HepG2 (cell line): ENCODE measurements around the gene LRRC45. TPM values are rescaled to one million over a fixed set of nuclear protein-coding genes. Genes with fewer than 3 reads are reported as not detected.

Experiments used
- DMAP1 ChIP-seq: IDR thresholded peaks from 2 replicates; pipeline ENCODE4 v1.6.1; 2016
- EEA1 ChIP-seq: sonication (generic); formaldehyde crosslinking; IDR thresholded peaks from 2 replicates; pipeline ENCODE4 v1.5.1; 2020; ENCODE audit warnings: mild to moderate bottlenecking, missing genetic modification reagents, borderline replicate concordance
- EP300 ChIP-seq, 3 experiments: sonication (generic) in 1 of 3; formaldehyde crosslinking in 1 of 3; IDR thresholded peaks; 2 replicates each; pipeline versions ENCODE4 v1.5.1 to v1.6.1; 2011 to 2020; ENCODE audit warnings: low read depth in 2 of 3, low read length in 2 of 3, borderline replicate concordance in 1 of 3, improper control_type of control experiment in 1 of 3, mild to moderate bottlenecking in 1 of 3, missing genetic modification reagents in 1 of 3, moderate library complexity in 1 of 3
- HHEX ChIP-seq: IDR thresholded peaks from 2 replicates; pipeline ENCODE4 v1.6.1; 2016; ENCODE audit warnings: control low read depth
- KDM3A ChIP-seq: IDR thresholded peaks from 2 replicates; pipeline ENCODE4 v1.6.1; 2018; ENCODE audit warnings: low read depth, missing compliant biosample characterization
- MAFK ChIP-seq, 2 experiments: IDR thresholded peaks in 1 of 2; conservative IDR thresholded peaks in 1 of 2; 2 replicates each; pipeline ENCODE4 v1.6.1; 2011; ENCODE audit warnings: improper control_type of control experiment in 2 of 2, low read length in 2 of 2
- PAX8 ChIP-seq: sonication (generic); formaldehyde crosslinking; IDR thresholded peaks from 2 replicates; pipeline ENCODE4 v1.8.0; 2022; ENCODE audit warnings: mild to moderate bottlenecking, missing genetic modification reagents, borderline replicate concordance
- RBM39 ChIP-seq: fragments of 200-400 bp; formaldehyde crosslinking; IDR thresholded peaks from one replicate; pipeline ENCODE4 v1.6.1; 2018; ENCODE audit warnings: antibody characterized with exemption, mild to moderate bottlenecking, low read depth, low read length; ENCODE audit not compliant: poor library complexity, severe bottlenecking
- RXRA ChIP-seq: sonication (generic); formaldehyde crosslinking; IDR thresholded peaks from 2 replicates; pipeline ENCODE4 v1.5.1; 2020; ENCODE audit warnings: missing genetic modification reagents
- SMARCE1 ChIP-seq: fragments of 450-650 bp; IDR thresholded peaks from 2 replicates; pipeline ENCODE4 v1.6.1; 2017; ENCODE audit warnings: borderline replicate concordance
- SMC3 ChIP-seq: IDR thresholded peaks from 2 replicates; pipeline ENCODE4 v1.6.1; 2011; ENCODE audit warnings: low read length, improper control_type of control experiment
- ZNF225 ChIP-seq: sonication (generic); formaldehyde crosslinking; IDR thresholded peaks from 2 replicates; pipeline ENCODE4 v1.4.0; 2020; ENCODE audit warnings: mild to moderate bottlenecking, missing genetic modification reagents
- ZNF563 ChIP-seq: sonication (generic); formaldehyde crosslinking; IDR thresholded peaks from 2 replicates; pipeline ENCODE4 v1.8.0; 2022; ENCODE audit warnings: mild to moderate bottlenecking, moderate library complexity, missing genetic modification reagents
- ZNF878 ChIP-seq: sonication (generic); formaldehyde crosslinking; IDR thresholded peaks from 2 replicates; pipeline ENCODE4 v1.8.1; 2023; ENCODE audit warnings: mild to moderate bottlenecking, missing genetic modification reagents, moderate library complexity
- ZSCAN12 ChIP-seq: sonication (generic); formaldehyde crosslinking; IDR thresholded peaks from 2 replicates; pipeline ENCODE4 v1.9.0; 2021; ENCODE audit warnings: mild to moderate bottlenecking, missing genetic modification reagents
- ZXDC ChIP-seq: sonication (generic); formaldehyde crosslinking; IDR thresholded peaks from 2 replicates; pipeline ENCODE4 v1.5.0; 2020; ENCODE audit warnings: mild to moderate bottlenecking, missing genetic modification reagents
- polyA plus RNA-seq, 8 experiments: library from polyadenylated mRNA; depleted of rRNA in 3 of 8; stranded (reverse) in 7 of 8; unstranded in 1 of 8; fragments of >200 nt; fragmentation: Illumina TruSeq in 4 of 8; extraction: Trizol in 4 of 8; gene quantifications; 2 replicates each; pipeline versions ENCODE4 v1.2.1 to v1.2.3, GENCODE V29; 2011 to 2016; ENCODE audit warnings: low read depth in 4 of 8, missing spikeins in 1 of 8, mixed read lengths in 1 of 8; ENCODE audit not compliant: insufficient read depth in 1 of 8
- total RNA-seq, 5 experiments: library from RNA; depleted of rRNA; stranded (reverse); fragments of >200 nt; fragmentation: Illumina TruSeq; extraction: Trizol; gene quantifications; 2 replicates each; pipeline ENCODE4 v1.2.3, GENCODE V29; 2016; ENCODE audit warnings: low read depth in 1 of 5
- TF ChIP-seq, protein P1 (sequence below), 2 experiments: fragments of 450-650 bp in 1 of 2; sonication (generic) in 1 of 2; formaldehyde crosslinking in 1 of 2; IDR thresholded peaks; 2 replicates each; pipeline versions ENCODE4 v1.6.1 to v1.8.0; 2016 to 2022; ENCODE audit warnings: antibody characterized with exemption in 1 of 2, mild to moderate bottlenecking in 1 of 2, missing genetic modification reagents in 1 of 2

Gene LRRC45
- total and polyA plus RNA-seq, 2 of the 13 experiments (the other 11 are each of a cell fraction or from before 2014, with no cell fraction given), result 11.6 to 48.1 TPM

DNA sequence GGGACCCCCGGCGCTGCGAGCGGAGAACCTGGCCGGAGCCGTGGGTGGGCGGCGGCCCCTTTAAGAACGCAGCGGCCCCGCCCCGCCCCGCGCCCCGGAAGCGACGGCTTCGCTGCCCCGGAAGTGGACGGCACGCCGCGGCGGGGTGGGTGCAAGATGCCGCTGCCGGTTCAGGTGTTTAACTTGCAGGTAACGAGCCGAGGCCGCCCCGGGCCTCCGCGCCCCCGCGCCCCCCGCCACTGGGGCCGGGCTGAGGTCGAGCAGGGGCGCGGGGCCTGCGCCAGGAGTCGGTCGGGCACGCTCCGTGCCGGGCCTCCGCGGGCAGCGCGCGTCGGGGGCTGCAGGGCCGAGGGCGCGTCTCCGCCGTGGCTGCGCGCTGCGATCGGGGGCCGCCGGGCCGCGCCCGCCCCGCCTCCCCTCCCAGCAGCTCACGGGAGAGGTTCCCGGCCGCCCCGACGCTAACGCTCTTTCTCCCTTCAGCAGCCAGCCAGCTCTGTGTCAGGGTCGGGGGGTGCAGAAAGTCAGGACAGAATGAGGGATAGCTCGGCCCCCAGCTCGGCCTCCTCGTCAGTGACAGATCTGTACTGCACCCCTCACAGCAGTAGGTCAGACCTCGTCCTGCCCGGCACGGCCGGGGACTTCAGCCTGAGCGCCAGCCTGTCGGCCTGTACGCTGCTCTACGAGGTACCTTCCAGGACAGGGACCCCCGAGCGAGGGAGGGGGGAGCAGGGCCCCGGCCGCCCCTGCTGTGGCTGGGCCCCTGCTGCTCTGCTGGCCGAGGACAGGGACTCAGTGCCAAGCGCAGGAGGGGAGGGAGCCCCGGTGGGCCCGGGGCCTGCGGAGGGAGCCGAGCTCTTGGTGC, 28.9 kb downstream of the LRRC45 start, which contains the start of the genes GPS1 and RFNG (continued):
- TF ChIP-seq, protein P1, sequence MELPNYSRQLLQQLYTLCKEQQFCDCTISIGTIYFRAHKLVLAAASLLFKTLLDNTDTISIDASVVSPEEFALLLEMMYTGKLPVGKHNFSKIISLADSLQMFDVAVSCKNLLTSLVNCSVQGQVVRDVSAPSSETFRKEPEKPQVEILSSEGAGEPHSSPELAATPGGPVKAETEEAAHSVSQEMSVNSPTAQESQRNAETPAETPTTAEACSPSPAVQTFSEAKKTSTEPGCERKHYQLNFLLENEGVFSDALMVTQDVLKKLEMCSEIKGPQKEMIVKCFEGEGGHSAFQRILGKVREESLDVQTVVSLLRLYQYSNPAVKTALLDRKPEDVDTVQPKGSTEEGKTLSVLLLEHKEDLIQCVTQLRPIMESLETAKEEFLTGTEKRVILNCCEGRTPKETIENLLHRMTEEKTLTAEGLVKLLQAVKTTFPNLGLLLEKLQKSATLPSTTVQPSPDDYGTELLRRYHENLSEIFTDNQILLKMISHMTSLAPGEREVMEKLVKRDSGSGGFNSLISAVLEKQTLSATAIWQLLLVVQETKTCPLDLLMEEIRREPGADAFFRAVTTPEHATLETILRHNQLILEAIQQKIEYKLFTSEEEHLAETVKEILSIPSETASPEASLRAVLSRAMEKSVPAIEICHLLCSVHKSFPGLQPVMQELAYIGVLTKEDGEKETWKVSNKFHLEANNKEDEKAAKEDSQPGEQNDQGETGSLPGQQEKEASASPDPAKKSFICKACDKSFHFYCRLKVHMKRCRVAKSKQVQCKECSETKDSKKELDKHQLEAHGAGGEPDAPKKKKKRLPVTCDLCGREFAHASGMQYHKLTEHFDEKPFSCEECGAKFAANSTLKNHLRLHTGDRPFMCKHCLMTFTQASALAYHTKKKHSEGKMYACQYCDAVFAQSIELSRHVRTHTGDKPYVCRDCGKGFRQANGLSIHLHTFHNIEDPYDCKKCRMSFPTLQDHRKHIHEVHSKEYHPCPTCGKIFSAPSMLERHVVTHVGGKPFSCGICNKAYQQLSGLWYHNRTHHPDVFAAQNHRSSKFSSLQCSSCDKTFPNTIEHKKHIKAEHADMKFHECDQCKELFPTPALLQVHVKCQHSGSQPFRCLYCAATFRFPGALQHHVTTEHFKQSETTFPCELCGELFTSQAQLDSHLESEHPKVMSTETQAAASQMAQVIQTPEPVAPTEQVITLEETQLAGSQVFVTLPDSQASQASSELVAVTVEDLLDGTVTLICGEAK (IDR thresholded peaks at IDR 0.05), result no peak
- TF ChIP-seq, protein P1 (CRISPR knock-in tag; IDR thresholded peaks at IDR 0.05), result 0 out of 2 replicates have a peak, but pooled peaks have one; percentile 19
- TF ChIP-seq ZNF878 (CRISPR knock-in tag) (no peak), ZNF563 (CRISPR knock-in tag) (peak; percentile 43; the same call in 1 of the 2 replicates), SMC3 (no peak), ZSCAN12 (no peak), ZNF225 (CRISPR knock-in tag) (no peak), PAX8 (no peak), ZXDC (CRISPR knock-in tag) (peak; percentile 75; the same call in 1 of the 2 replicates), RXRA (CRISPR knock-in tag) (0 out of 2 replicates have a peak, but pooled peaks have one; percentile 20), MAFK (conservative IDR thresholded peaks at IDR 0.05 in 1 of 2, IDR thresholded peaks at IDR 0.05 in 1 of 2; ENCODE audit: low read length in 2 of 2) (no peak), EEA1 (no peak), RBM39 (no peak), HHEX (CRISPR knock-in tag) (no peak), DMAP1 (CRISPR knock-in tag) (no peak), KDM3A (0 out of 2 replicates have a peak, but pooled peaks have one; percentile 24), SMARCE1 (no peak), EP300 (IDR thresholded peaks at IDR 0.05; ENCODE audit: low read depth in 2 of 2, low read length in 2 of 2) (no peak), EP300 (CRISPR knock-in tag; IDR thresholded peaks at IDR 0.05; ENCODE audit: borderline replicate concordance) (no peak)
